ENCODE data around the gene SYNPO2.

The SYNPO2 gene

DNA sequence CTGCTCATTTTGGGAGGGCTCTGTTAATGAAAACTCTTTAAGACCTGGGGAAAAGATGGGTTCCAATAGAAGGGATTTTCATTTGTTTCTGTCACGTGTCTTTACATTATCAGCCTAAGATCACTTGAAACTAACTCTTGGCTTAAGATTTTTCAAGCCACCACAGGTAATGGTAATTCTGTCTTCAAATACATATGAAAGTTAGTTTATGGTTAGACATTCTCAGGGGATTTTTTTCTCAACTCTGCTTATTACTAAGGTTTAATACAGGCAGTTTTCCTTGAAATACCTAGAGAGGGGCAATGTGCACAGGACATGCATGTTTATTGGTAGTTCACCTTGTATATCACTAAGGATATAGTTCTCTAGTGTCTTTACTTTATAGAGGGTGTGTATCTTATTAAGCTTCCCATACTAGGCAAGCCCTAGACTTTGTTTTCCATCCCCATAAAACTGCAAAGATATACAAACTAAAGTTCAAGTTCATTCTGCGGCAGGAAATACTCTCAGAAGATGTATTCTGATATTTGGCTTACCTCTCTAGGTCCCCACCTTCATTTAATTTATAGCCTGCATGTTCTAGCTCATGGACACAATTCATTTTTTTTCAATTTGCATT is 208.7 kb downstream of the SYNPO2 start:
- no peaks in the 10 kb centered on the region for H3K27me3 ChIP-seq (ENCODE audit: insufficient read depth, low read length, poor library complexity)
- no peaks in the 10 kb centered on the region for H3K79me2 ChIP-seq (ENCODE audit: insufficient read depth, low read length)
- H3K36me3 ChIP-seq (ENCODE audit: insufficient read depth, low read length): no peaks in the 10 kb centered on the region
- TF ChIP-seq, protein P1, sequence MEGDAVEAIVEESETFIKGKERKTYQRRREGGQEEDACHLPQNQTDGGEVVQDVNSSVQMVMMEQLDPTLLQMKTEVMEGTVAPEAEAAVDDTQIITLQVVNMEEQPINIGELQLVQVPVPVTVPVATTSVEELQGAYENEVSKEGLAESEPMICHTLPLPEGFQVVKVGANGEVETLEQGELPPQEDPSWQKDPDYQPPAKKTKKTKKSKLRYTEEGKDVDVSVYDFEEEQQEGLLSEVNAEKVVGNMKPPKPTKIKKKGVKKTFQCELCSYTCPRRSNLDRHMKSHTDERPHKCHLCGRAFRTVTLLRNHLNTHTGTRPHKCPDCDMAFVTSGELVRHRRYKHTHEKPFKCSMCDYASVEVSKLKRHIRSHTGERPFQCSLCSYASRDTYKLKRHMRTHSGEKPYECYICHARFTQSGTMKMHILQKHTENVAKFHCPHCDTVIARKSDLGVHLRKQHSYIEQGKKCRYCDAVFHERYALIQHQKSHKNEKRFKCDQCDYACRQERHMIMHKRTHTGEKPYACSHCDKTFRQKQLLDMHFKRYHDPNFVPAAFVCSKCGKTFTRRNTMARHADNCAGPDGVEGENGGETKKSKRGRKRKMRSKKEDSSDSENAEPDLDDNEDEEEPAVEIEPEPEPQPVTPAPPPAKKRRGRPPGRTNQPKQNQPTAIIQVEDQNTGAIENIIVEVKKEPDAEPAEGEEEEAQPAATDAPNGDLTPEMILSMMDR (IDR thresholded peaks at IDR 0.05; ENCODE audit: borderline replicate concordance, extremely low read depth, low read length, poor library complexity, severe bottlenecking): no peak
- no peak for TF ChIP-seq EZH2 (IDR thresholded peaks at IDR 0.05; ENCODE audit: borderline replicate concordance, low read depth, low read length, severe bottlenecking)
- no peak overlapping the region for H3K9ac ChIP-seq (ENCODE audit: low read depth, low read length)
- no peaks in the 10 kb centered on the region for H3K9me3 ChIP-seq (ENCODE audit: insufficient read depth, low read length, severe bottlenecking)
- no peak overlapping the region for H3K4me3 ChIP-seq (ENCODE audit: low read depth in 1 of 2, low read length in 2 of 2)
- no peaks in the 10 kb centered on the region for H3K4me1 ChIP-seq (ENCODE audit: insufficient read depth, low read length)
- no peaks in the 10 kb centered on the region for H4K20me1 ChIP-seq (ENCODE audit: insufficient read depth, low read length)
- DNase-seq: no peak
- no peak for ATAC-seq (ENCODE audit: insufficient read depth, low read depth)
- H3K27ac ChIP-seq (ENCODE audit: low read length): no peak overlapping the region
- no peak overlapping the region for H2AFZ ChIP-seq (ENCODE audit: low read depth, low read length)
- no peak overlapping the region for H3K4me2 ChIP-seq (ENCODE audit: insufficient read depth, low read length)

DNA sequence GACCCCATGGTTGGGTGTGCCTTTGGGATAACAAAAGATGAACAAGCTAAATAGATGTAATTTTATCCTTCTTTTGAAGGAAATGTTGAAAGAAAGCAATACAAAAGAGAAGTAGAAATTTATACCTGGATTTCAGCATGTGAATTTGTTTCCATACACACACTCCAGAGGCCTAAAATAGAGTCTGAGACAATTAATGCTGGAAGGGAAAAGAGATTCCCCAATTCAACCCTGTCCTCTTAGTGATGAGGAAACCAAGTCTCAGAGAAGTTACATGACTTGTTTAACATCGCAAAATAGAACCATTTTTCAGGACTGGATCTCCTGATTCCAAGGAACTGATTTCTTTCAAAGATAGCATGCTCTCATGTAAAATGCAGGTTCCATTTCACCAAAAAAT is 209.7 kb downstream of the SYNPO2 start:
- Histone ChIP-seq H3K4me1 (ENCODE audit: insufficient read depth, low read length) (no peaks in the 10 kb centered on the region), H3K27me3 (ENCODE audit: insufficient read depth, low read length, poor library complexity) (no peaks in the 10 kb centered on the region), H4K20me1 (ENCODE audit: insufficient read depth, low read length) (no peaks in the 10 kb centered on the region), H3K4me3 (ENCODE audit: low read depth in 1 of 2, low read length in 2 of 2) (no peak overlapping the region), H3K9me3 (ENCODE audit: insufficient read depth, low read length, severe bottlenecking) (no peaks in the 10 kb centered on the region), H3K4me2 (ENCODE audit: insufficient read depth, low read length) (no peak overlapping the region), H3K36me3 (ENCODE audit: insufficient read depth, low read length) (no peaks in the 10 kb centered on the region), H3K27ac (ENCODE audit: low read length) (no peak overlapping the region), H3K9ac (ENCODE audit: low read depth, low read length) (no peak overlapping the region), H2AFZ (ENCODE audit: low read depth, low read length) (no peak overlapping the region), H3K79me2 (ENCODE audit: insufficient read depth, low read length) (no peaks in the 10 kb centered on the region)
- TF ChIP-seq EZH2 (IDR thresholded peaks at IDR 0.05; ENCODE audit: borderline replicate concordance, low read depth, low read length, severe bottlenecking): no peak
- TF ChIP-seq, protein P1 (IDR thresholded peaks at IDR 0.05; ENCODE audit: borderline replicate concordance, extremely low read depth, low read length, poor library complexity, severe bottlenecking): no peak
- ATAC-seq (ENCODE audit: insufficient read depth, low read depth): no peak
- DNase-seq: no peak

DNA sequence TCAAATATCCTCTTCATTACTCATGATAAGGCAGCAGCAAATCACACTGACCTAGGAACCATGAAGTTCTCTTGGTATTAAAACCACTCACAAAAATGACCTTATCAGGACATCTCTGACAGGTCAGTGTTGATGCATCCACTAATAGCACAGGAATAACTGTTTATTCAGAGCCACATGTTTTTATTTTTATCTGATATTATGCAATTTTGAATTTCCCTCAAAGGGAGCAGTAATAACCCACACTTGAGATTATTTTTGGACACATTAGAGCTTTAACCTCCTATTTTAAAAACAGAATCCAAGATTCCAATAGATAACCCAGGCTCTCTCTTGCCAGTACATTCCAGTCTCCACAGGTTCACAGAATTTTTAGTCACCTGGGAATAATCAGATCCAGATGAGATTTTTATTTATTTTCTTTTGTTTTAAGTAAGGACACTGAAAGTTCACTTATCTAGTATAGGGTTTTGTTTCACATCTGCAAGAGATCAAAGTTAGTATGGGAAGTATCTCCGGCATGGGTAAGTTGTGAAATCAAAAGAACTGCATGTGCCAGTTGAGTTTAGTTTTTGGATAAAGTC is 210.7 kb downstream of the SYNPO2 start:
- no peaks in the 10 kb centered on the region for H3K9me3 ChIP-seq (ENCODE audit: insufficient read depth, low read length, severe bottlenecking)
- TF ChIP-seq, protein P1 (IDR thresholded peaks at IDR 0.05; ENCODE audit: borderline replicate concordance, extremely low read depth, low read length, poor library complexity, severe bottlenecking): no peak
- no peak for TF ChIP-seq EZH2 (IDR thresholded peaks at IDR 0.05; ENCODE audit: borderline replicate concordance, low read depth, low read length, severe bottlenecking)
- ATAC-seq (ENCODE audit: insufficient read depth, low read depth): no peak
- H3K4me2 ChIP-seq (ENCODE audit: insufficient read depth, low read length): no peak overlapping the region
- H3K27me3 ChIP-seq (ENCODE audit: insufficient read depth, low read length, poor library complexity): no peaks in the 10 kb centered on the region
- H3K36me3 ChIP-seq (ENCODE audit: insufficient read depth, low read length): no peaks in the 10 kb centered on the region
- H3K9ac ChIP-seq (ENCODE audit: low read depth, low read length): no peak overlapping the region
- H4K20me1 ChIP-seq (ENCODE audit: insufficient read depth, low read length): no peaks in the 10 kb centered on the region
- no peak overlapping the region for H3K4me3 ChIP-seq (ENCODE audit: low read depth in 1 of 2, low read length in 2 of 2)
- no peak overlapping the region for H3K27ac ChIP-seq (ENCODE audit: low read length)
- no peak for DNase-seq
- H3K79me2 ChIP-seq (ENCODE audit: insufficient read depth, low read length): no peaks in the 10 kb centered on the region
- H2AFZ ChIP-seq (ENCODE audit: low read depth, low read length): no peak overlapping the region
- no peaks in the 10 kb centered on the region for H3K4me1 ChIP-seq (ENCODE audit: insufficient read depth, low read length)

Data from DND-41 (cell line).